HG03066 (cell line): ENCODE measurements around the gene CEACAM21.
"Not testable (repeated sequence)": the region's sequence is repeated elsewhere in the genome, so short reads cannot be mapped to it uniquely, and the experiment has no call there.

ENCODE experiments used
- ATAC-seq: cut with Tn5 transposase; IDR thresholded peaks from one replicate; pipeline ENCODE4 v1.9.1; 2021; ENCODE audit warnings: low read depth; ENCODE audit not compliant: unreplicated experiment

Gene CEACAM21

GRCh38 chr19:41548954-41549688 lies 26.8 kb upstream of the CEACAM21 start:
- ATAC-seq, result no peak

- no peak for ATAC-seq
Observed at GRCh38 chr19:41549884-41550283, 26.1 kb upstream of the CEACAM21 start.

GRCh38 chr19:41551212-41551610 lies 24.8 kb upstream of the CEACAM21 start:
- no peak for ATAC-seq

- ATAC-seq, result no peak
Observed at GRCh38 chr19:41551711-41552110, 24.3 kb upstream of the CEACAM21 start.

GRCh38 chr19:41552558-41552957 lies 23.4 kb upstream of the CEACAM21 start:
- ATAC-seq, result peak; percentile 43

- no peak for ATAC-seq
Observed at GRCh38 chr19:41553804-41554203, 22.2 kb upstream of the CEACAM21 start.

- no peak for ATAC-seq
Observed at GRCh38 chr19:41554907-41555306, 21.1 kb upstream of the CEACAM21 start.

- ATAC-seq, result no peak
Observed at GRCh38 chr19:41555748-41556147, 20.2 kb upstream of the CEACAM21 start.

- ATAC-seq, result no peak
Observed at GRCh38 chr19:41563854-41564514, 12.0 kb upstream of the CEACAM21 start.

GRCh38 chr19:41564515-41565378 lies 11.2 kb upstream of the CEACAM21 start:
- no peak for ATAC-seq

- ATAC-seq, result no peak
Observed at GRCh38 chr19:41565379-41565720, 10.6 kb upstream of the CEACAM21 start.

GRCh38 chr19:41566001-41566400 lies 10.0 kb upstream of the CEACAM21 start:
- no peak for ATAC-seq

- no peak for ATAC-seq
Observed at GRCh38 chr19:41569481-41570150, 6.3 kb upstream of the CEACAM21 start.

GRCh38 chr19:41570179-41570578 lies 5.8 kb upstream of the CEACAM21 start:
- no peak for ATAC-seq

- ATAC-seq, result no peak
Observed at GRCh38 chr19:41570639-41571112, 5.3 kb upstream of the CEACAM21 start.

GRCh38 chr19:41577144-41577830 lies 1.3 kb downstream of the CEACAM21 start:
- no peak for ATAC-seq

GRCh38 chr19:41577833-41578232 lies 1.9 kb downstream of the CEACAM21 start:
- no peak for ATAC-seq

- no peak for ATAC-seq
Observed at GRCh38 chr19:41578886-41579285, 2.9 kb downstream of the CEACAM21 start.

GRCh38 chr19:41581068-41581467 lies 5.1 kb downstream of the CEACAM21 start:
- not testable (repeated sequence) for ATAC-seq

GRCh38 chr19:41582577-41583182 lies 6.7 kb downstream of the CEACAM21 start:
- not testable (repeated sequence) for ATAC-seq
